HG03108 (cell line): ENCODE results near the gene UROS.

ENCODE experiments used
- ATAC-seq: cut with Tn5 transposase; IDR thresholded peaks from one replicate; pipeline ENCODE4 v1.9.1; 2021; ENCODE audit warnings: moderate library complexity; ENCODE audit not compliant: unreplicated experiment

UROS gene

GRCh38 chr10:125822878-125823662 is at the start of gene UROS, which contains the start of gene BCCIP:
Gene UROS (minus strand): TSS chr10:125823258. CDS start chr10:125816499, 6,759 bp downstream.
Gene BCCIP (plus strand): TSS chr10:125823546. CDS start chr10:125823558, 12 bp downstream.
- peak; percentile 76 for ATAC-seq

GRCh38 chr10:125871338-125871737 is 48.3 kb upstream of the UROS start:
- no peak for ATAC-seq

- ATAC-seq, result peak; percentile 61
Observed at GRCh38 chr10:125868372-125868975, 45.4 kb upstream of the UROS start.

- ATAC-seq, result no peak
Observed at GRCh38 chr10:125866421-125867029, 43.5 kb upstream of the UROS start.

GRCh38 chr10:125865120-125865519 is 42.1 kb upstream of the UROS start:
- no peak for ATAC-seq

- no peak for ATAC-seq
Observed at GRCh38 chr10:125859128-125859817, 36.2 kb upstream of the UROS start.

GRCh38 chr10:125857185-125857760 is 34.2 kb upstream of the UROS start:
- no peak for ATAC-seq

GRCh38 chr10:125852487-125852886 is 29.4 kb upstream of the UROS start:
- no peak for ATAC-seq

GRCh38 chr10:125850766-125851731 is 28.0 kb upstream of the UROS start:
- ATAC-seq, result no peak

- ATAC-seq, result no peak
Observed at GRCh38 chr10:125849448-125849847, 26.4 kb upstream of the UROS start.

GRCh38 chr10:125848857-125849256 is 25.8 kb upstream of the UROS start:
- ATAC-seq, result no peak

- ATAC-seq, result no peak
Observed at GRCh38 chr10:125848371-125848770, 25.3 kb upstream of the UROS start.

GRCh38 chr10:125846894-125847293 is 23.8 kb upstream of the UROS start:
- ATAC-seq, result peak; percentile 43

GRCh38 chr10:125845617-125846016 is 22.6 kb upstream of the UROS start:
- no peak for ATAC-seq

- ATAC-seq, result no peak
Observed at GRCh38 chr10:125844751-125845221, 21.7 kb upstream of the UROS start.

GRCh38 chr10:125843603-125844329 is 20.7 kb upstream of the UROS start:
- ATAC-seq, result no peak

- no peak for ATAC-seq
Observed at GRCh38 chr10:125840955-125841354, 17.9 kb upstream of the UROS start.

GRCh38 chr10:125840406-125840805 is 17.3 kb upstream of the UROS start:
- no peak for ATAC-seq
